Occipital lobe (tissue), 1 donor: Measurements from ENCODE around the gene VPS37B. TPM values are rescaled to one million over a fixed set of nuclear protein-coding genes. Genes with fewer than 3 reads are reported as not detected.

Experiments used
- total RNA-seq: library from RNA; depleted of rRNA; stranded (reverse); fragments of >200 nt; gene quantifications from one replicate; pipeline ENCODE4 v1.2.3, GENCODE V29; 2014

The VPS37B gene
- total RNA-seq, 1 donor from 2014 or later = 15.3 TPM

Other genes with a start within 250 kb of the VPS37B start
- not detected for gene HCAR2, start 192.8 kb downstream of the VPS37B start, total RNA-seq
- gene HCAR3, start 179.3 kb downstream of the VPS37B start, total RNA-seq = 0.16 TPM
- 0.78 TPM for gene HCAR1, start 165.3 kb downstream of the VPS37B start, total RNA-seq
- gene DENR, start 143.3 kb downstream of the VPS37B start, total RNA-seq = 46.6 TPM
- gene CCDC62, start 121.6 kb downstream of the VPS37B start, total RNA-seq = 9.4 TPM
- 70.0 TPM for gene HIP1R, start 60.7 kb downstream of the VPS37B start, total RNA-seq
- 21.2 TPM for gene ABCB9, start 70.3 kb upstream of the VPS37B start, total RNA-seq
- 3.3 TPM for gene OGFOD2, start 79.1 kb upstream of the VPS37B start, total RNA-seq
- 26.7 TPM for gene ARL6IP4, start 84.6 kb upstream of the VPS37B start, total RNA-seq